Measurements from ENCODE around the gene FCHO1.
"Not testable (repeated sequence)": the region's sequence is repeated elsewhere in the genome, so short reads cannot be mapped to it uniquely, and the experiment has no call there.

The FCHO1 gene

GRCh38 chr19:17762505-17763229 lies 11.4 kb downstream of the FCHO1 start:
- no peak for DNase-seq (ENCODE audit: low read depth)

GRCh38 chr19:17764348-17764747 lies 13.1 kb downstream of the FCHO1 start:
- no peak for DNase-seq (ENCODE audit: low read depth)

GRCh38 chr19:17765069-17765618 lies 13.9 kb downstream of the FCHO1 start:
- DNase-seq (ENCODE audit: low read depth), result no peak

- DNase-seq (ENCODE audit: low read depth), result no peak
Measured at GRCh38 chr19:17766543-17767131, 15.4 kb downstream of the FCHO1 start.

- DNase-seq (ENCODE audit: low read depth), result no peak
Measured at GRCh38 chr19:17767559-17767958, 16.3 kb downstream of the FCHO1 start.

DNA sequence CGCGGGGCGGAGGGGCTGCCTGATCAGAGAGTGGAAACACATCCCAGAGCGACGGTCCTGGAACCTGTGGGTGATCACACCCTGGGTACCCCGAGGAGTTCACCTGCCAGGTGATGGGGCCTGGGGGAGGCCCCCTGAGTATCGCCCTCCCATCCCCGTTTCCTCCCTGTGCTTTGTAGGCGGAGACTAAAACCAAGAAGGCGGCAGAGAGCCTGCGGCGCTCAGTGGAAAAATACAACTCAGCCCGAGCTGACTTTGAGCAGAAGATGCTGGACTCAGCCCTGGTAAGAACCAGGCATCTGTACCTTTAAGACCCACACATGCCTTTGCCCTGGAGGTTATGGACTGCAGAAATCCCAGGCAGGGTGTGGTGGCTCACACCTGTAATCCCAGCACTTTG lies 19.3 kb downstream of the FCHO1 start:
- DNase-seq (ENCODE audit: low read depth), result no peak

GRCh38 chr19:17772172-17772571 lies 20.9 kb downstream of the FCHO1 start:
- no peak for DNase-seq (ENCODE audit: low read depth)

- no peak for DNase-seq (ENCODE audit: low read depth)
Measured at GRCh38 chr19:17775245-17775927, 24.1 kb downstream of the FCHO1 start.

GRCh38 chr19:17775991-17776803 lies 24.9 kb downstream of the FCHO1 start:
- DNase-seq (ENCODE audit: low read depth), result no peak

GRCh38 chr19:17777840-17778239 lies 26.6 kb downstream of the FCHO1 start:
- DNase-seq (ENCODE audit: low read depth), result not testable (repeated sequence)

DNA sequence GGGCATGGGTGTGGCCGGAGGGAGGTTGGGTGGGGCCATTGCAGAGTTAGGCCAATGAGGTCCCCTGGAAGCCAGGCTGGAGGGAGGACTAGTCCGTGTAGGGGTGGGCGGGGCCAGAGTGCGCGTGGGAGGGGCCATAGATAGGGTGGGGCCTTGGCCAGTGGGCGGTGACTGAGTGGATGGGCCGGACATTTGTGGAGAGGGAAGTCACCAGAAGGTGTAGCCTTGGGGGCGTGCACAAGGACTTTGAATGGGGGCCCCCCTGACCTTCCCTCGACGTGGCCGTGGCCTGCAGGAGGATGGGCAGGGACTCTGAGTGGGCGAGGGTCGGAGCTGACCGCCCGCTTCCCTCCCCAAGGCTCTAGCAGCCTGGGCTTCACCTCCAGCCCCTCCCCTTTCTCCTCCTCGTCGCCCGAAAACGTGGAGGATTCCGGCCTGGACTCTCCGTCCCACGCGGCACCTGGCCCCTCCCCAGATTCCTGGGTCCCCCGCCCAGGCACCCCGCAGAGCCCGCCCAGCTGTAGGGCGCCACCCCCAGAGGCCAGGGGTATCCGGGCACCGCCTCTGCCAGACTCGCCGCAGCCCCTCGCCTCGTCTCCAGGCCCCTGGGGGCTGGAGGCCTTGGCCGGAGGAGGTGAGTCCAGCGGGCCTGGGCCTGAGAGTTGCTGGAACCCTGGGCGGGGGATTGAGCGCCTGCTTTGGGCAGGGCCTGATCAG lies 27.1 kb downstream of the FCHO1 start:
- no peak for DNase-seq (ENCODE audit: low read depth)

GRCh38 chr19:17778968-17779929 lies 28.0 kb downstream of the FCHO1 start:
- no peak for DNase-seq (ENCODE audit: low read depth)

DNA sequence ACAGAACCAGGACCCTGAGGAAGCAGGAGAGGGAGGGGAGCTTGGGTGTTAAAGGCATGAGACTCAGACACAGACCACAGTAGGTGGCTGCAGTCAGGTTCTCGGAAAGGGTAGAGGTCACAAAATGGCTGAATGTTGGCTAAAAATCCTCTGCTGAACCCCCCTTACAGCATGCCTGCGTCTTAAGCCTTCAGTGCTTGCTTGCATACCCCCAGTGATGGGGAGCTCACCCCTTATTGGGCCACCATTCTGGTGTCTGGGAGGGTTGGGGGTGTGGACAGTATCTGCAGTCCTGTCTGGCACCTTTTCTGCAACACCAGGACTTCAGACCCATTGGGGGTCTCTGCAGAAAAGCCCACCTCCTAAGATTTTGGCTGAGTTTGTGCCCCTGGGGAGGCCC lies 29.5 kb downstream of the FCHO1 start:
- no peak for DNase-seq (ENCODE audit: low read depth)

GRCh38 chr19:17783721-17784120 lies 32.4 kb downstream of the FCHO1 start:
- not testable (repeated sequence) for DNase-seq (ENCODE audit: low read depth)

DNA sequence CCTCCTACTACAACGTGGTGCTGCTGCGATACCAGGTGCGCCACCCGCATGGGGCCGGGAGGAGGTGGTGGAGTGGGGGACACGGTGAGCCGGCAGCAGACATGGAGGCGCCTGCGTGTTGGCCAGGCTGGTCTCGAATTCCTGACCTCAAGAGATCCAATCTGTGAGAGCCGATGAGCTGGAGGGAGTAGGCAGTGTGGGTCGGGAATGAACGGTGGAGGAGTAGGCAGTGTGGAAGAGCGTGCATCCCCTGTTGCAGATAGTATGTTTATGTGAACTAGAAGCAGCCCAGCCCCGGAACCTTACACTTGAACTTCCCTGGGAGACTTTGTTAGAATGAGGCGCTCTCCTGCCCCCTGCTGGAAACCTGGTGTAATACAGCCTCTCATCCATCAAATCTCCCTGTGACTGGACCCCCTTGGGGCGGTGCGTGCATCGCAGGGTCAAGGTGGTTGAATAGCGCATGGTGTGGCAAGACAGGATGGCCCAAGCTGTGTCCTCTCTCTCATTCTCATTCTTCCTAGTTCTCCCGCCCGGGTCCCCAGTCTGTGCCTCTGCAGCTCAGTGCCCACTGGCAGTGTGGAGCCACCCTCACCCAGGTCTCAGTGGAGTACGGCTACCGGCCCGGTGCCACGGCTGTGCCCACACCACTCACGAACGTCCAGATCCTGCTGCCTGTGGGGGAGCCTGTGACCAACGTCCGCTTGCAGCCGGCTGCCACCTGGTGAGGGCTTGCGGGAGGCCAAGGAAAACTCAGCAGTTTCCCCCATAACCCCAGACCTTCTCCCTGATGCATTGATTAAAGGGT lies 33.1 kb downstream of the FCHO1 start:
- peak; percentile 48 for DNase-seq (ENCODE audit: low read depth)

DNA sequence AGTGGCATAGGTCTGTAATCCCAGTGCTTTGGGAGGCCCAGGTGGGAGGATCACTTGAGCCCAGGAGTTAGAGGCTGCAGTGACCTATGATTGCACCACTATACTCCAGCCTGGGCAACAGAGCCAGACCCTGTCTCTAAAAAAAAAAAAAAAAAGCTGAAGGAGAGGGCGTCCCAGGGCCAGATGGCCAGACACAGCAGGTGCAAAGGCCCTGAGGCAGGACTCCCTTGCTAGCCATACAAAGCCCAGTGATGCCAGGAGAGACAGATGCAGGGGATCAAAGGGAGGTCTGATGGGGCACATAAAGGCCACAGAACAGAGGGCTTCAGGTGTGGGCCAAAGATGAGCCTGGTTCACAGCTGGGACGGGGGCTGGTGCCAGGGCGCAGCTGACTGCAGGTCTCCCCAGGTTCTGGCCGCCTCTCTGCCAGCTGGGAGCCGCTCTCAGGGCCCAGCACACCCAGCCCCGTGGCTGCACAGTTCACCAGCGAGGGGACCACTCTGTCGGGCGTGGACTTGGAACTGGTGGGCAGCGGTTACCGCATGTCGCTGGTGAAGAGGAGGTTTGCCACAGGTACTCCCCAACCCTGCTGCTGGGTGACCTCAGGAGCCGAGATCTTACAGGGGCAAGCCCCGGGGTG lies 36.1 kb downstream of the FCHO1 start:
- DNase-seq (ENCODE audit: low read depth), result no peak

GRCh38 chr19:17788632-17789031 lies 37.4 kb downstream of the FCHO1 start:
- DNase-seq (ENCODE audit: low read depth), result no peak

DNA sequence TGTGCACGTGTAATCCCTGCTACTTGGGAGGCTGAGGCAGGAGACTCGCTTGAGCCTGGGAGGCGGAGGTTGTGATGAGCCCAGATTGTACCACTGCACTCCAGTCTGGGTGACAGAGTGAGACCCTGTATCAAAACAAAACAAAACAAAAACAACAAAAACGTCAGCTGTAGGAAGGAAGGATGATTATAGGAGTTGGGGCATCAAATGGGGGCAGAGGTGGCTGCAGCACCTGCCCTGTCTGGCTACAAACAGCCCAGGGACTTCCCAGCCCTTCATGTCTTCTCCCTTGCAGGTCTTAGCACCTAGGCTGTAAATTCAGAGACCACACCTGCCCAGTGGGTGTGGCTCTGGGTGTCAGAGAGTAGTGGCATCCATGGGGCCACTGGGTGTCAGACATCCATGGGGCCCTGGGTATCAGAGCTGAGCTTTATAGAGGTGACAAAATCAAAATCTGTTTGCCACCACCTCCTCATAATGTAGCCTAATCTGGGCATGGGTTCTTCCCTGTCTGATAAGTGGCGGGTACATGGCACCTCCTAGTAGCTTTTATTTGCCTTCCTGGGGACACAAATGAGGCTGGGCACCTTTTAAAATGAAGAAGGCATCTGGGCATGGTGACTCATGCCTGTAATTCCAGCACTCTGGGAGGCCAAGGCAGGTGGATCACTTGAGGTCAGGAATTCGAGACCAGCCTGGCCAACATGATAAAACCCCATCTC lies 38.9 kb downstream of the FCHO1 start:
- no peak for DNase-seq (ENCODE audit: low read depth)

Measured in stimulated activated CD4-positive, alpha-beta T cell treated with anti-CD3 and anti-CD28 coated beads, Interleukin-2, amount 100 ng/mL, for 4 hours (primary cell).